CD14-positive monocyte (primary cell): ENCODE results near the gene ZSCAN32. TPM values are rescaled to one million over a fixed set of nuclear protein-coding genes. Genes with fewer than 3 reads are reported as not detected.

ENCODE experiments used
- DNase-seq, 3 donors: peaks; one replicate each; pipeline ENCODE4 v3.0.0-alpha.2; 2011 to 2022
- H2AFZ ChIP-seq: 2 replicates; pipeline ENCODE4 v1.6.0; 2012; ENCODE audit warnings: mild to moderate bottlenecking, low read depth, low read length, inconsistent platforms; ENCODE audit not compliant: insufficient read depth, poor library complexity, severe bottlenecking
- H3K27ac ChIP-seq, 2 donors: 1 replicate in 1 of 2; 2 replicates in 1 of 2; pipeline ENCODE4 v1.5.1; 2012 to 2013; ENCODE audit warnings: low read length in 2 of 2, control low read depth in 1 of 2, inconsistent platforms in 1 of 2, low read depth in 1 of 2, mild to moderate bottlenecking in 1 of 2
- H3K27me3 ChIP-seq, 2 donors: one replicate each; pipeline versions ENCODE4 v1.6.0 to v1.6.1; 2011 to 2013; ENCODE audit warnings: low read length in 2 of 2; ENCODE audit not compliant: control insufficient read depth in 2 of 2, insufficient read depth in 2 of 2
- H3K36me3 ChIP-seq, 2 donors: replicated peaks in 1 of 2; 1 replicate in 1 of 2; 2 replicates in 1 of 2; pipeline versions ENCODE4 v1.5.1 to v1.6.1; 2012 to 2013; ENCODE audit warnings: low read length in 2 of 2, control low read depth in 1 of 2, inconsistent platforms in 1 of 2, mild to moderate bottlenecking in 1 of 2; ENCODE audit not compliant: insufficient read depth in 2 of 2, control insufficient read depth in 1 of 2
- H3K4me1 ChIP-seq, 2 donors: 1 replicate in 1 of 2; 2 replicates in 1 of 2; pipeline versions ENCODE4 v1.5.1 to v1.6.1; 2012 to 2013; ENCODE audit warnings: low read length in 2 of 2, control low read depth in 1 of 2, inconsistent platforms in 1 of 2, mild to moderate bottlenecking in 1 of 2, moderate library complexity in 1 of 2; ENCODE audit not compliant: insufficient read depth in 2 of 2, control insufficient read depth in 1 of 2
- H3K4me2 ChIP-seq: replicated peaks from 2 replicates; pipeline ENCODE3; 2012; ENCODE audit warnings: low read length, moderate library complexity, mild to moderate bottlenecking; ENCODE audit not compliant: poor library complexity, severe bottlenecking; ENCODE audit errors: extremely low read depth
- H3K4me3 ChIP-seq, 3 experiments: fragments of 200-600 bp in 1 of 3; sonication (generic) in 1 of 3; replicated peaks in 1 of 3; 1 replicate in 2 of 3; 2 replicates in 1 of 3; pipeline ENCODE4 v1.5.1; 2011 to 2013; ENCODE audit warnings: low read length in 3 of 3, mild to moderate bottlenecking in 3 of 3, control low read depth in 2 of 3, low read depth in 2 of 3, inconsistent platforms in 1 of 3, moderate library complexity in 1 of 3
- H3K79me2 ChIP-seq: 2 replicates; pipeline ENCODE4 v1.6.0; 2012; ENCODE audit warnings: mild to moderate bottlenecking, control low read depth, inconsistent platforms, low read length, moderate library complexity; ENCODE audit not compliant: insufficient read depth
- H3K9ac ChIP-seq: 2 replicates; pipeline ENCODE4 v1.6.0; 2017; ENCODE audit warnings: low read length, mild to moderate bottlenecking; ENCODE audit not compliant: insufficient read depth, poor library complexity, severe bottlenecking
- H3K9me3 ChIP-seq, 2 donors: replicated peaks in 1 of 2; 1 replicate in 1 of 2; 2 replicates in 1 of 2; pipeline versions ENCODE4 v1.5.1 to v1.6.1; 2012 to 2013; ENCODE audit warnings: low read length in 2 of 2, control low read depth in 1 of 2; ENCODE audit not compliant: control insufficient read depth in 1 of 2, insufficient read depth in 1 of 2
- H4K20me1 ChIP-seq: 2 replicates; pipeline ENCODE4 v1.6.0; 2012; ENCODE audit warnings: mild to moderate bottlenecking, low read length, control low read depth, moderate library complexity; ENCODE audit not compliant: insufficient read depth
- H3K27ac Mint-ChIP-seq, 7 donors: one replicate each; pipeline ENCODE4 v1.8.0; 2020; ENCODE audit warnings: mild to moderate bottlenecking in 7 of 7, mixed read lengths in 7 of 7, moderate library complexity in 6 of 7, inconsistent platforms in 2 of 7
- H3K27me3 Mint-ChIP-seq, 3 donors: one replicate each; pipeline ENCODE4 v1.8.0; 2021 to 2022; ENCODE audit warnings: low read depth in 3 of 3, mild to moderate bottlenecking in 3 of 3, mixed read lengths in 3 of 3, moderate library complexity in 3 of 3, inconsistent platforms in 1 of 3
- H3K36me3 Mint-ChIP-seq, 2 donors: one replicate each; pipeline ENCODE4 v1.8.0; 2020; ENCODE audit warnings: mixed read lengths in 2 of 2, inconsistent platforms in 1 of 2, mild to moderate bottlenecking in 1 of 2
- H3K4me1 Mint-ChIP-seq: one replicate; pipeline ENCODE4 v1.8.0; 2020; ENCODE audit warnings: mild to moderate bottlenecking, mixed read lengths
- H3K4me3 Mint-ChIP-seq, 2 donors: one replicate each; pipeline ENCODE4 v1.8.0; 2020; ENCODE audit warnings: mild to moderate bottlenecking in 2 of 2, mixed read lengths in 2 of 2, moderate library complexity in 1 of 2
- H3K9me3 Mint-ChIP-seq, 7 donors: one replicate each; pipeline ENCODE4 v1.8.0; 2020 to 2022; ENCODE audit warnings: mixed read lengths in 7 of 7, mild to moderate bottlenecking in 6 of 7, moderate library complexity in 6 of 7, inconsistent platforms in 2 of 7
- CTCF ChIP-seq: fragments of 200-600 bp; IDR thresholded peaks from one replicate; pipeline ENCODE4 v1.8.0; 2022; ENCODE audit warnings: antibody characterized with exemption, mild to moderate bottlenecking
- WGBS: methylation state at CpG from one replicate; pipeline ENCODE4 v1.1.5; 2013; ENCODE audit warnings: missing lambda C conversion rate; ENCODE audit not compliant: insufficient coverage; 5-methylcytosine and 5-hydroxymethylcytosine counted together
- intact Hi-C, 2 donors: fragments of 100-400 bp; cut with micrococcal nuclease; formaldehyde crosslinking; loops; one replicate each; pipeline versions ENCODE4 v1.15.0 to v1.15.1; 2023
- polyA plus RNA-seq, 3 donors: library from polyadenylated mRNA; depleted of rRNA in 1 of 3; unstranded in 2 of 3; stranded (reverse) in 1 of 3; fragments of 300-500 nt in 2 of 3; fragments of >200 nt in 1 of 3; fragmentation: Illumina TruSeq in 2 of 3; gene quantifications; 1 replicate in 2 of 3; 2 replicates in 1 of 3; pipeline ENCODE4 v1.2.3, GENCODE V29; 2012 to 2021

The ZSCAN32 gene
- polyA plus RNA-seq, 3 donors = 5.7 to 7.7 (median 7.2) TPM

- intact Hi-C loops = loop anchor here (1.0 to 5.0 kb wide), 5 partner anchors 35 to 119 kb away; partner anchors contain the start of genes TIGD7 (in 1 of the 2), ZNF263 (in 1 of the 2) and ZNF75A (in 1 of the 2)
- H3K27me3 Mint-ChIP-seq = peaks cover 0 to 2% (median 0%) of the 10 kb centered on the region in 3 donors
- Histone ChIP-seq H3K9me3 (peaks cover 41 to 45% of the 10 kb centered on the region in 2 donors), H3K4me2 (peak overlapping the region; percentile 81), H3K4me1 (peaks cover 19 to 30% of the 10 kb centered on the region in 2 donors), H3K9ac (peak overlapping the region; percentile 88), H4K20me1 (no peaks in the 10 kb centered on the region), H3K36me3 (peaks cover 21 to 53% of the 10 kb centered on the region in 2 donors), H3K79me2 (peaks cover 29% of the 10 kb centered on the region), H3K27ac (peak overlapping the region; percentile 15 to 80), H3K27me3 (no peaks in the 10 kb centered on the region), H3K4me3 (peak overlapping the region; percentile 72 to 90 (median 86)), H2AFZ (peak overlapping the region; percentile 98)
- H3K27ac Mint-ChIP-seq = peak overlapping the region in 5 of 7 donors; percentile 32 to 85 (median 46)
- H3K36me3 Mint-ChIP-seq = peaks cover 52 to 61% of the 10 kb centered on the region in 2 donors
- H3K4me1 Mint-ChIP-seq = peaks cover 25% of the 10 kb centered on the region
- DNase-seq = no peak
- 56% methylated on average over 15 of the region's 17 CpGs for WGBS
- H3K4me3 Mint-ChIP-seq = peak overlapping the region; percentile 85 to 96
- peaks cover 39 to 56% (median 53%) of the 10 kb centered on the region in 7 donors for H3K9me3 Mint-ChIP-seq
- no peak for TF ChIP-seq CTCF
Observed at GRCh38 chr16:3401719-3402397, 1.1 kb upstream of the ZSCAN32 start.

- under 1% methylated on average over 12 of the region's 18 CpGs for WGBS
- intact Hi-C loops = loop anchor here (2.0 to 5.0 kb wide), 4 partner anchors 37 to 93 kb away; partner anchors contain the start of genes TIGD7 (in 1 of the 2) and ZNF75A (in 1 of the 2)
- H3K79me2 ChIP-seq = peaks cover 37% of the 10 kb centered on the region
Observed at GRCh38 chr16:3400446-3400778, 392 bp downstream of the ZSCAN32 start.

More at GRCh38 chr16:3400446-3400778, 392 bp downstream of the ZSCAN32 start:
- H3K27me3 ChIP-seq = no peaks in the 10 kb centered on the region
- H3K9me3 ChIP-seq = peaks cover 45 to 46% of the 10 kb centered on the region in 2 donors
- Mint-ChIP-seq H3K4me1 (peaks cover 25% of the 10 kb centered on the region), H3K36me3 (peaks cover 53 to 61% of the 10 kb centered on the region in 2 donors), H3K4me3 (peak overlapping the region; percentile 85 to 96), H3K27ac (peak overlapping the region; percentile 79 to 89 (median 80)), H3K27me3 (peaks cover 0 to 4% (median 0%) of the 10 kb centered on the region in 3 donors), H3K9me3 (peaks cover 36 to 57% (median 53%) of the 10 kb centered on the region in 7 donors)
- peaks cover 19 to 30% of the 10 kb centered on the region in 2 donors for H3K4me1 ChIP-seq
- H3K4me3 ChIP-seq = peak overlapping the region; percentile 72 to 90 (median 86)
- DNase-seq = no peak
- TF ChIP-seq CTCF = no peak
- peak overlapping the region; percentile 39 to 80 for H3K27ac ChIP-seq
- peaks cover 26 to 53% of the 10 kb centered on the region in 2 donors for H3K36me3 ChIP-seq
- peak overlapping the region; percentile 98 for H2AFZ ChIP-seq
- no peaks in the 10 kb centered on the region for H4K20me1 ChIP-seq
- H3K4me2 ChIP-seq = peak overlapping the region; percentile 81
- H3K9ac ChIP-seq = peak overlapping the region; percentile 88
